K562 (cell line): ENCODE measurements around the gene MS4A2. TPM values are rescaled to one million over a fixed set of nuclear protein-coding genes. Genes with fewer than 3 reads are reported as not detected.

Experiments
- ATAC-seq: fragments of 200-7000 bp; cut with Tn5 transposase; 3 replicates; pipeline ENCODE4 v1.9.1; 2020; ENCODE audit warnings: moderate library complexity
- BruUV-seq: library from RNA; stranded (reverse); fragments of 400-500 nt; replicated peaks from 2 replicates; lab custom pipeline; 2021; lab: Mats Ljungman, UMichigan
- CTCF ChIA-PET: fragments of 300-600 bp; formaldehyde crosslinking; extraction: SDS; loops from one replicate; lab custom pipeline; 2021; ENCODE audit warnings: low intra/inter-chr PET ratio; lab: Yijun Ruan, JAX
- POLR2A ChIA-PET: fragments of 300-600, 350-650 bp; sonication (Branson Sonifier 250); formaldehyde crosslinking; extraction: SDS; loops from one replicate; lab custom pipeline; 2021; ENCODE audit warnings: antibody characterized with exemption, inconsistent platforms; lab: Yijun Ruan, JAX
- DNase-seq, 4 experiments: peaks; one replicate each; pipeline versions ENCODE4 v3.0.0 to v3.0.0-alpha.2; 2011 to 2018; ENCODE audit warnings: low spot score in 3 of 4, mixed read lengths in 3 of 4; ENCODE audit errors: extremely low read depth in 1 of 4
- FAIRE-seq: peaks from 2 replicates; lab custom pipeline; 2011; peaks lifted over from hg19 to GRCh38; lab: Jason Lieb, UNC
- H2AFZ ChIP-seq: 2 replicates; pipeline ENCODE4 v1.6.0; 2011; ENCODE audit warnings: low read depth, low read length, control low read depth, inconsistent platforms
- H3K27ac ChIP-seq: fragments of 200-600 bp; 3 replicates; pipeline ENCODE4 v1.8.0; 2011; ENCODE audit warnings: low read depth, mild to moderate bottlenecking, control low read depth, inconsistent platforms, low read length, moderate library complexity, mixed read lengths; ENCODE audit errors: extremely low read depth
- H3K27me3 ChIP-seq, 2 experiments: fragments of 300-600 bp in 1 of 2; 2 replicates in 1 of 2; 3 replicates in 1 of 2; pipeline versions ENCODE4 v1.6.0 to v1.8.0; 2011; ENCODE audit warnings: inconsistent platforms in 2 of 2, low read length in 2 of 2, mild to moderate bottlenecking in 1 of 2, mixed read lengths in 1 of 2, moderate library complexity in 1 of 2; ENCODE audit not compliant: control insufficient read depth in 2 of 2, insufficient read depth in 2 of 2
- H3K36me3 ChIP-seq: fragments of 300-600 bp; 3 replicates; pipeline ENCODE4 v1.8.0; 2011; ENCODE audit warnings: mild to moderate bottlenecking, low read length, inconsistent platforms; ENCODE audit not compliant: control insufficient read depth, insufficient read depth
- H3K4me1 ChIP-seq, 2 experiments: fragments of 200-600 bp in 1 of 2; replicated peaks in 1 of 2; 2 replicates in 1 of 2; 3 replicates in 1 of 2; pipeline versions ENCODE4 v1.5.1 to v1.8.0; 2011; ENCODE audit warnings: inconsistent platforms in 2 of 2, low read length in 2 of 2, mild to moderate bottlenecking in 1 of 2, mixed read lengths in 1 of 2, moderate library complexity in 1 of 2; ENCODE audit not compliant: control insufficient read depth in 2 of 2, insufficient read depth in 2 of 2
- H3K4me2 ChIP-seq: 2 replicates; pipeline ENCODE4 v1.6.1; 2011; ENCODE audit warnings: low read length, control low read depth, inconsistent platforms, mixed read lengths; ENCODE audit not compliant: insufficient read depth
- H3K4me3 ChIP-seq: fragments of 200-600 bp; sonication (generic), shearing (Covaris generic); 2 replicates; pipeline ENCODE4 v1.5.1; 2016; ENCODE audit warnings: control low read depth, inconsistent platforms
- H3K79me2 ChIP-seq: fragments of 200-600 bp; 3 replicates; pipeline ENCODE4 v1.8.0; 2011; ENCODE audit warnings: low read length, inconsistent platforms; ENCODE audit not compliant: control insufficient read depth, insufficient read depth
- H3K9ac ChIP-seq, 2 experiments: 2 replicates each; pipeline versions ENCODE4 v1.6.0 to v1.6.1; 2011; ENCODE audit warnings: low read depth in 2 of 2, low read length in 2 of 2, control low read depth in 1 of 2, inconsistent platforms in 1 of 2, mild to moderate bottlenecking in 1 of 2, mixed read lengths in 1 of 2; ENCODE audit not compliant: insufficient read depth in 1 of 2
- H3K9me1 ChIP-seq: one replicate; pipeline ENCODE4 v1.6.0; 2011; ENCODE audit warnings: inconsistent platforms, mild to moderate bottlenecking, low read length, moderate library complexity; ENCODE audit not compliant: control insufficient read depth, insufficient read depth
- H3K9me3 ChIP-seq: replicated peaks from 2 replicates; pipeline ENCODE4 v1.5.1; 2011; ENCODE audit warnings: low read depth, low read length, inconsistent platforms; ENCODE audit not compliant: control insufficient read depth, insufficient read depth
- H4K20me1 ChIP-seq: replicated peaks from 2 replicates; pipeline ENCODE4 v1.6.1; 2011; ENCODE audit warnings: low read length, inconsistent platforms, mixed read lengths; ENCODE audit not compliant: control insufficient read depth, insufficient read depth
- CBFA2T3 ChIP-seq: fragments of 450-650 bp; IDR thresholded peaks from 2 replicates; pipeline ENCODE4 v1.6.1; 2017
- E2F5 ChIP-seq: sonication (generic); formaldehyde crosslinking; IDR thresholded peaks from 2 replicates; pipeline ENCODE4 v1.8.0; 2022; ENCODE audit warnings: mild to moderate bottlenecking, missing genetic modification reagents
- HDGF ChIP-seq: fragments of 450-650 bp; IDR thresholded peaks from 2 replicates; pipeline ENCODE4 v1.6.1; 2016
- HINFP ChIP-seq: fragments of 450-650 bp; conservative IDR thresholded peaks from 2 replicates; pipeline ENCODE4 v1.6.1; 2016; ENCODE audit warnings: missing genetic modification characterization, low read depth, mild to moderate bottlenecking, control low read depth, missing compliant biosample characterization
- HIVEP1 ChIP-seq: fragments of 250-450 bp; sonication (Bioruptor Pico); IDR thresholded peaks from 2 replicates; pipeline ENCODE4 v1.4.0; 2020; ENCODE audit warnings: mild to moderate bottlenecking
- HNRNPUL1 ChIP-seq: fragments of 200-400 bp; formaldehyde crosslinking; IDR thresholded peaks from 2 replicates; pipeline ENCODE4 v1.6.1; 2017; ENCODE audit warnings: low read length
- MCM2 ChIP-seq: fragments of 450-650 bp; IDR thresholded peaks from 2 replicates; pipeline ENCODE4 v1.6.1; 2017; ENCODE audit warnings: low read depth, mild to moderate bottlenecking
- PYGO2 ChIP-seq: fragments of 450-650 bp; IDR thresholded peaks from 2 replicates; pipeline ENCODE4 v1.6.1; 2016; ENCODE audit warnings: mild to moderate bottlenecking, missing genetic modification characterization, moderate library complexity, missing compliant biosample characterization
- RBM25 ChIP-seq: fragments of 200-400 bp; formaldehyde crosslinking; IDR thresholded peaks from 2 replicates; pipeline ENCODE4 v1.6.1; 2018; ENCODE audit warnings: low read length, low read depth, moderate library complexity; ENCODE audit not compliant: severe bottlenecking
- RHOXF2B ChIP-seq: fragments of 250-450 bp; sonication (Bioruptor Pico); conservative IDR thresholded peaks from 2 replicates; pipeline ENCODE4 v1.5.1; 2021
- STAT6 ChIP-seq: sonication (generic); formaldehyde crosslinking; IDR thresholded peaks from 2 replicates; pipeline ENCODE4 v1.8.1; 2023; ENCODE audit warnings: mild to moderate bottlenecking, missing genetic modification reagents
- TAF1 ChIP-seq: IDR thresholded peaks from 2 replicates; pipeline ENCODE4 v1.6.1; 2011; ENCODE audit warnings: mild to moderate bottlenecking, low read length, moderate library complexity; ENCODE audit not compliant: insufficient read depth, control insufficient read depth, severe bottlenecking; ENCODE audit errors: extremely low read depth
- TAL1 ChIP-seq: fragments of 450-650 bp; IDR thresholded peaks from 2 replicates; pipeline ENCODE4 v1.6.1; 2016; ENCODE audit warnings: mild to moderate bottlenecking
- TCF3 ChIP-seq: sonication (generic); formaldehyde crosslinking; IDR thresholded peaks from 2 replicates; pipeline ENCODE4 v1.4.0; 2020; ENCODE audit warnings: mild to moderate bottlenecking, missing genetic modification reagents
- ZNF133 ChIP-seq: fragments of 250-450 bp; sonication (Bioruptor Pico); IDR thresholded peaks from 2 replicates; pipeline ENCODE4 v1.4.0; 2020; ENCODE audit warnings: mild to moderate bottlenecking
- ZNF263 ChIP-seq: sonication (generic); formaldehyde crosslinking; IDR thresholded peaks from 2 replicates; pipeline ENCODE4 v1.8.0; 2022; ENCODE audit warnings: mild to moderate bottlenecking, missing genetic modification reagents, borderline replicate concordance
- ZNF436 ChIP-seq: fragments of 250-450, 450-650 bp; sonication (Bioruptor Pico); formaldehyde crosslinking; IDR thresholded peaks from 2 replicates; pipeline ENCODE4 v1.7.0; 2020; ENCODE audit warnings: mild to moderate bottlenecking
- ZNF512 ChIP-seq: IDR thresholded peaks from 2 replicates; pipeline ENCODE4 v1.6.1; 2016; ENCODE audit warnings: missing genetic modification characterization, missing compliant biosample characterization
- ZNF764 ChIP-seq: fragments of 250-450 bp; sonication (Bioruptor Pico); IDR thresholded peaks from 2 replicates; pipeline ENCODE4 v1.4.0; 2020; ENCODE audit warnings: low read depth, mild to moderate bottlenecking, moderate library complexity
- WGBS: fragments of 100-300 bp; shearing (Covaris generic); methylation state at CpG from one replicate; pipeline ENCODE4 v1.1.6; 2016; ENCODE audit warnings: low coverage, mixed read lengths; ENCODE audit not compliant: insufficient coverage; ENCODE audit errors: missing lambda C conversion rate; 5-methylcytosine and 5-hydroxymethylcytosine counted together
- in situ Hi-C: fragments of 300-500 bp; cut with MboI; formaldehyde crosslinking; loops from 4 replicates; pipeline ENCODE4 v1.15.0; 2018; ENCODE audit warnings: inconsistent platforms, mixed read lengths
- intact Hi-C: fragments of 100-400 bp; cut with micrococcal nuclease; formaldehyde crosslinking; loops from 2 replicates; pipeline ENCODE4 v1.14.2; 2022
- polyA plus RNA-seq, 8 experiments: library from polyadenylated mRNA; depleted of rRNA in 4 of 8; stranded (reverse) in 5 of 8; unstranded in 3 of 8; fragments of >200 nt; fragmentation: Nextera tagmentation in 2 of 8; fragmentation: Illumina TruSeq in 1 of 8; extraction: Ambion mirVana in 2 of 8; extraction: Trizol in 1 of 8; gene quantifications; 2 replicates each; pipeline versions ENCODE4 v1.2.1 to v1.2.3, GENCODE V29; 2011 to 2014; ENCODE audit warnings: inconsistent platforms in 1 of 8, missing spikeins in 1 of 8
- total RNA-seq, 7 experiments: library from RNA; depleted of rRNA in 6 of 7; stranded (reverse); fragments of >200 nt in 6 of 7; fragmentation: Illumina TruSeq in 2 of 7; extraction: Trizol in 2 of 7; gene quantifications; 2 replicates each; pipeline versions ENCODE4 v1.2.1 to v1.2.3, GENCODE V29; 2011 to 2021; ENCODE audit warnings: low replicate concordance in 1 of 7

The MS4A2 gene
- total and polyA plus RNA-seq, 9 of the 15 experiments (the other 6 are each of a cell fraction or from before 2014, with no cell fraction given) = 0.06 to 5.7 (median 0.86) TPM

- H3K27me3 ChIP-seq = no peaks in the 10 kb centered on the region
- H3K4me1 ChIP-seq = peaks cover 0 to 3% of the 10 kb centered on the region in 2 experiments; a peak in 2 of 5 replicates
- WGBS = 37% methylated on average over 4 of the region's 4 CpGs
- H3K9ac ChIP-seq = no peak overlapping the region
- H4K20me1 ChIP-seq = no peaks in the 10 kb centered on the region
- H2AFZ ChIP-seq = peak overlapping the region; percentile 18; the same call in 1 of the 2 replicates
- no peak overlapping the region for H3K27ac ChIP-seq
- POLR2A ChIA-PET = no interaction called here
- H3K79me2 ChIP-seq = no peaks in the 10 kb centered on the region
- intact Hi-C loops = no loop called here
- no peak overlapping the region for H3K4me2 ChIP-seq
- peaks cover 7% of the 10 kb centered on the region for H3K9me3 ChIP-seq
- ATAC-seq (peak; percentile 67), DNase-seq (peak in 2 of 4 experiments; percentile 23 to 24), FAIRE-seq (no peak)
- BruUV-seq = no TSS peak
- no peaks in the 10 kb centered on the region for H3K36me3 ChIP-seq
- in situ Hi-C loops = no loop called here
- H3K4me3 ChIP-seq = no peak overlapping the region
- CTCF ChIA-PET = no interaction called here
- no peaks in the 10 kb centered on the region for H3K9me1 ChIP-seq
- TF ChIP-seq ZNF436 (CRISPR knock-in tag) (no peak), CBFA2T3 (peak; percentile 53), PYGO2 (tag) (no peak), ZNF133 (CRISPR knock-in tag) (no peak), RHOXF2B (CRISPR knock-in tag) (no peak), HIVEP1 (no peak), HNRNPUL1 (no peak), E2F5 (CRISPR knock-in tag) (no peak), MCM2 (no peak), TCF3 (CRISPR knock-in tag) (peak; percentile 65), HDGF (no peak), ZNF512 (tag) (no peak), ZNF263 (no peak; the same call in 1 of the 2 replicates), ZNF764 (CRISPR knock-in tag) (no peak), TAL1 (peak; percentile 18; the same call in 1 of the 2 replicates), HINFP (no peak), STAT6 (CRISPR knock-in tag) (no peak), TAF1 (no peak), RBM25 (no peak)
Measured at GRCh38 chr11:60078745-60079144, 9.7 kb upstream of the MS4A2 start.
